A673 (cell line): ENCODE measurements around the gene PSMC4.

Source experiments
- CTCF ChIP-seq: fragments of 300-800, 200-600 bp; sonication (generic); conservative IDR thresholded peaks from 2 replicates; pipeline ENCODE4 v1.5.1; 2017; ENCODE audit warnings: low read depth, mild to moderate bottlenecking, antibody characterized with exemption, low read length, moderate library complexity, mixed read lengths
- EZH2 ChIP-seq: fragments of 200-600 bp; sonication (generic); IDR thresholded peaks from 2 replicates; pipeline ENCODE4 v1.6.1; 2017; ENCODE audit warnings: borderline replicate concordance, low read depth, mild to moderate bottlenecking, mixed read lengths, antibody characterized with exemption, low read length; ENCODE audit not compliant: poor library complexity, severe bottlenecking

DNA sequence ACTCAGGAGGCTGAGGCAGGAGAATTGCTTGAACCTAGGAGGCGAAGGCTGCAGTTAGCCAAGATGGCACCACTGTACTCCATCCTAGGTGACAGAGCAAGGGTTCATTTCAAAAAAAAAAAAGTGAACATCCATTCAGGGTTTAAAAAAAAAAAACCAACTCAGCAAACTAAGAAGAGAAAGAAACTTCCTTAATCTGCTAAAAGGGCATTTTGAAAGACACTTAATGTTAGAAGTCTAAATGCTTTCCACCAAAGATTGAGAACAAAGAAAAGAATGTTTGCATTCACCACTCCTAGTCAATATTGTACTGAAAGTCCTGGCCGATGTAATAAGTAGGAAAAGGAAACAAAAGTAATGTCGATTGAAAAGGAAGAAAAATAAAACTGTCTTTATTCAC lies 7.1 kb upstream of the PSMC4 start:
- TF ChIP-seq CTCF (no peak), EZH2 (no peak)
